K562 (cell line): ENCODE data around the gene COPE. TPM values are rescaled to one million over a fixed set of nuclear protein-coding genes. Genes with fewer than 3 reads are reported as not detected.

ENCODE experiments used
- ATAC-seq: fragments of 200-7000 bp; cut with Tn5 transposase; 3 replicates; pipeline ENCODE4 v1.9.1; 2020; ENCODE audit warnings: moderate library complexity
- BruUV-seq: library from RNA; stranded (reverse); fragments of 400-500 nt; replicated peaks from 2 replicates; lab custom pipeline; 2021; lab: Mats Ljungman, UMichigan
- CTCF ChIA-PET: fragments of 300-600 bp; formaldehyde crosslinking; extraction: SDS; loops from one replicate; lab custom pipeline; 2021; ENCODE audit warnings: low intra/inter-chr PET ratio; lab: Yijun Ruan, JAX
- POLR2A ChIA-PET: fragments of 300-600, 350-650 bp; sonication (Branson Sonifier 250); formaldehyde crosslinking; extraction: SDS; loops from one replicate; lab custom pipeline; 2021; ENCODE audit warnings: antibody characterized with exemption, inconsistent platforms; lab: Yijun Ruan, JAX
- DNase-seq, 4 experiments: peaks; one replicate each; pipeline versions ENCODE4 v3.0.0 to v3.0.0-alpha.2; 2011 to 2018; ENCODE audit warnings: low spot score in 3 of 4, mixed read lengths in 3 of 4; ENCODE audit errors: extremely low read depth in 1 of 4
- FAIRE-seq: peaks from 2 replicates; lab custom pipeline; 2011; peaks lifted over from hg19 to GRCh38; lab: Jason Lieb, UNC
- H2AFZ ChIP-seq: 2 replicates; pipeline ENCODE4 v1.6.0; 2011; ENCODE audit warnings: low read depth, low read length, control low read depth, inconsistent platforms
- H3K27ac ChIP-seq: fragments of 200-600 bp; 3 replicates; pipeline ENCODE4 v1.8.0; 2011; ENCODE audit warnings: low read depth, mild to moderate bottlenecking, control low read depth, inconsistent platforms, low read length, moderate library complexity, mixed read lengths; ENCODE audit errors: extremely low read depth
- H3K27me3 ChIP-seq, 2 experiments: fragments of 300-600 bp in 1 of 2; 2 replicates in 1 of 2; 3 replicates in 1 of 2; pipeline versions ENCODE4 v1.6.0 to v1.8.0; 2011; ENCODE audit warnings: inconsistent platforms in 2 of 2, low read length in 2 of 2, mild to moderate bottlenecking in 1 of 2, mixed read lengths in 1 of 2, moderate library complexity in 1 of 2; ENCODE audit not compliant: control insufficient read depth in 2 of 2, insufficient read depth in 2 of 2
- H3K36me3 ChIP-seq: fragments of 300-600 bp; 3 replicates; pipeline ENCODE4 v1.8.0; 2011; ENCODE audit warnings: mild to moderate bottlenecking, low read length, inconsistent platforms; ENCODE audit not compliant: control insufficient read depth, insufficient read depth
- H3K4me1 ChIP-seq, 2 experiments: fragments of 200-600 bp in 1 of 2; replicated peaks in 1 of 2; 2 replicates in 1 of 2; 3 replicates in 1 of 2; pipeline versions ENCODE4 v1.5.1 to v1.8.0; 2011; ENCODE audit warnings: inconsistent platforms in 2 of 2, low read length in 2 of 2, mild to moderate bottlenecking in 1 of 2, mixed read lengths in 1 of 2, moderate library complexity in 1 of 2; ENCODE audit not compliant: control insufficient read depth in 2 of 2, insufficient read depth in 2 of 2
- H3K4me2 ChIP-seq: 2 replicates; pipeline ENCODE4 v1.6.1; 2011; ENCODE audit warnings: low read length, control low read depth, inconsistent platforms, mixed read lengths; ENCODE audit not compliant: insufficient read depth
- H3K4me3 ChIP-seq: fragments of 200-600 bp; sonication (generic), shearing (Covaris generic); 2 replicates; pipeline ENCODE4 v1.5.1; 2016; ENCODE audit warnings: control low read depth, inconsistent platforms
- H3K79me2 ChIP-seq: fragments of 200-600 bp; 3 replicates; pipeline ENCODE4 v1.8.0; 2011; ENCODE audit warnings: low read length, inconsistent platforms; ENCODE audit not compliant: control insufficient read depth, insufficient read depth
- H3K9ac ChIP-seq, 2 experiments: 2 replicates each; pipeline versions ENCODE4 v1.6.0 to v1.6.1; 2011; ENCODE audit warnings: low read depth in 2 of 2, low read length in 2 of 2, control low read depth in 1 of 2, inconsistent platforms in 1 of 2, mild to moderate bottlenecking in 1 of 2, mixed read lengths in 1 of 2; ENCODE audit not compliant: insufficient read depth in 1 of 2
- H3K9me1 ChIP-seq: one replicate; pipeline ENCODE4 v1.6.0; 2011; ENCODE audit warnings: inconsistent platforms, mild to moderate bottlenecking, low read length, moderate library complexity; ENCODE audit not compliant: control insufficient read depth, insufficient read depth
- H3K9me3 ChIP-seq: replicated peaks from 2 replicates; pipeline ENCODE4 v1.5.1; 2011; ENCODE audit warnings: low read depth, low read length, inconsistent platforms; ENCODE audit not compliant: control insufficient read depth, insufficient read depth
- H4K20me1 ChIP-seq: replicated peaks from 2 replicates; pipeline ENCODE4 v1.6.1; 2011; ENCODE audit warnings: low read length, inconsistent platforms, mixed read lengths; ENCODE audit not compliant: control insufficient read depth, insufficient read depth
- ZNF507 ChIP-seq: conservative IDR thresholded peaks from 2 replicates; pipeline ENCODE4 v1.6.1; 2017; ENCODE audit warnings: missing genetic modification characterization, missing compliant biosample characterization
- WGBS: fragments of 100-300 bp; shearing (Covaris generic); methylation state at CpG from one replicate; pipeline ENCODE4 v1.1.6; 2016; ENCODE audit warnings: low coverage, mixed read lengths; ENCODE audit not compliant: insufficient coverage; ENCODE audit errors: missing lambda C conversion rate; 5-methylcytosine and 5-hydroxymethylcytosine counted together
- in situ Hi-C: fragments of 300-500 bp; cut with MboI; formaldehyde crosslinking; loops from 4 replicates; pipeline ENCODE4 v1.15.0; 2018; ENCODE audit warnings: inconsistent platforms, mixed read lengths
- intact Hi-C: fragments of 100-400 bp; cut with micrococcal nuclease; formaldehyde crosslinking; loops from 2 replicates; pipeline ENCODE4 v1.14.2; 2022
- polyA plus RNA-seq, 8 experiments: library from polyadenylated mRNA; depleted of rRNA in 4 of 8; stranded (reverse) in 5 of 8; unstranded in 3 of 8; fragments of >200 nt; fragmentation: Nextera tagmentation in 2 of 8; fragmentation: Illumina TruSeq in 1 of 8; extraction: Ambion mirVana in 2 of 8; extraction: Trizol in 1 of 8; gene quantifications; 2 replicates each; pipeline versions ENCODE4 v1.2.1 to v1.2.3, GENCODE V29; 2011 to 2014; ENCODE audit warnings: inconsistent platforms in 1 of 8, missing spikeins in 1 of 8
- total RNA-seq, 7 experiments: library from RNA; depleted of rRNA in 6 of 7; stranded (reverse); fragments of >200 nt in 6 of 7; fragmentation: Illumina TruSeq in 2 of 7; extraction: Trizol in 2 of 7; gene quantifications; 2 replicates each; pipeline versions ENCODE4 v1.2.1 to v1.2.3, GENCODE V29; 2011 to 2021; ENCODE audit warnings: low replicate concordance in 1 of 7
- TF ChIP-seq, protein P1 (sequence below), 3 experiments: IDR thresholded peaks in 2 of 3; conservative IDR thresholded peaks in 1 of 3; 2 replicates each; pipeline ENCODE4 v1.5.1; 2011 to 2012; ENCODE audit warnings: low read length in 3 of 3, mild to moderate bottlenecking in 3 of 3, control low read depth in 2 of 3, improper control_type of control experiment in 1 of 3, inconsistent platforms in 1 of 3, low read depth in 1 of 3, mixed read lengths in 1 of 3, moderate library complexity in 1 of 3; ENCODE audit not compliant: insufficient read depth in 2 of 3

The COPE gene
- total and polyA plus RNA-seq, 9 of the 15 experiments (the other 6 are each of a cell fraction or from before 2014, with no cell fraction given) = 5.8 to 273 (median 147) TPM

- ATAC-seq = no peak
- TF ChIP-seq ZNF507 = no peak
- TF ChIP-seq, protein P1, sequence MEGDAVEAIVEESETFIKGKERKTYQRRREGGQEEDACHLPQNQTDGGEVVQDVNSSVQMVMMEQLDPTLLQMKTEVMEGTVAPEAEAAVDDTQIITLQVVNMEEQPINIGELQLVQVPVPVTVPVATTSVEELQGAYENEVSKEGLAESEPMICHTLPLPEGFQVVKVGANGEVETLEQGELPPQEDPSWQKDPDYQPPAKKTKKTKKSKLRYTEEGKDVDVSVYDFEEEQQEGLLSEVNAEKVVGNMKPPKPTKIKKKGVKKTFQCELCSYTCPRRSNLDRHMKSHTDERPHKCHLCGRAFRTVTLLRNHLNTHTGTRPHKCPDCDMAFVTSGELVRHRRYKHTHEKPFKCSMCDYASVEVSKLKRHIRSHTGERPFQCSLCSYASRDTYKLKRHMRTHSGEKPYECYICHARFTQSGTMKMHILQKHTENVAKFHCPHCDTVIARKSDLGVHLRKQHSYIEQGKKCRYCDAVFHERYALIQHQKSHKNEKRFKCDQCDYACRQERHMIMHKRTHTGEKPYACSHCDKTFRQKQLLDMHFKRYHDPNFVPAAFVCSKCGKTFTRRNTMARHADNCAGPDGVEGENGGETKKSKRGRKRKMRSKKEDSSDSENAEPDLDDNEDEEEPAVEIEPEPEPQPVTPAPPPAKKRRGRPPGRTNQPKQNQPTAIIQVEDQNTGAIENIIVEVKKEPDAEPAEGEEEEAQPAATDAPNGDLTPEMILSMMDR (IDR thresholded peaks at IDR 0.05 in 2 of 3, conservative IDR thresholded peaks at IDR 0.05 in 1 of 3; ENCODE audit: insufficient read depth in 2 of 3, low read depth in 1 of 3, low read length in 3 of 3) = peak; percentile 19 to 45 (median 38); a peak in 3 of 6 replicates
- DNase-seq = no peak
- ChIA-PET POLR2A (interaction anchor here (1.1 to 1.3 kb wide), 2 partner anchors 11 to 14 kb away, joined by 3 read pairs; no protein-coding TSS in a partner anchor), CTCF (interaction anchor here (1.0 kb wide), 1 partner anchor 49 kb away, joined by 3 read pairs; no protein-coding TSS in a partner anchor)
- Histone ChIP-seq H3K9ac (peak overlapping the region in 1 of 2 experiments; percentile 76; a peak in 2 of 4 replicates), H3K4me3 (no peak overlapping the region), H3K9me3 (no peaks in the 10 kb centered on the region), H3K27me3 (no peaks in the 10 kb centered on the region), H3K9me1 (no peaks in the 10 kb centered on the region), H3K27ac (no peak overlapping the region), H3K4me1 (peaks cover 8 to 25% of the 10 kb centered on the region in 2 experiments; a peak in 4 of 5 replicates), H3K79me2 (peaks cover 62% of the 10 kb centered on the region), H3K4me2 (no peak overlapping the region), H4K20me1 (peaks cover 7% of the 10 kb centered on the region; the same call in 1 of the 2 replicates), H2AFZ (no peak overlapping the region), H3K36me3 (peaks cover 51% of the 10 kb centered on the region; the same call in 2 of the 3 replicates)
- in situ Hi-C loops = no loop called here
- no TSS peak for BruUV-seq
- WGBS = 69% methylated on average over 2 of the region's 5 CpGs
- FAIRE-seq = no peak
- intact Hi-C loops = loop anchor here (5.0 kb wide), 1 partner anchor 222 kb away; the partner anchor contains the start of gene TMEM161A
These were observed 3.5 kb downstream of the COPE start for GRCh38 chr19:18915639-18916038.
